ENCODE measurements around the gene DBR1. TPM values are rescaled to one million over a fixed set of nuclear protein-coding genes. Genes with fewer than 3 reads are reported as not detected.
A peak's percentile ranks its signal among the peaks of the same experiment; 100 is the strongest.

The DBR1 gene
- total and polyA plus RNA-seq, 2 of the 4 experiments (the other 2 are of a cell fraction): 7.6 to 12.5 TPM

GRCh38 chr3:138114988-138115971 lies 59.4 kb downstream of the DBR1 start, which contains the start of gene DZIP1L:
Gene DZIP1L, minus strand, starts transcription at chr3:138115608. Its CDS starts 11,637 bp downstream, at chr3:138103971.
- intact Hi-C loops (cut with micrococcal nuclease): loop anchor here (5.0 kb wide), 1 partner anchor 33 kb away; no protein-coding TSS in a partner anchor
- CTCF ChIA-PET: interaction anchor here (0.6 to 1.6 kb wide), 5 partner anchors 25 to 110 kb away, joined by 3 read pairs; no protein-coding TSS in a partner anchor
- TF ChIP-seq BHLHE40 (IDR thresholded peaks at IDR 0.05; ENCODE audit: low read depth, low read length) (peak; percentile 35; the same call in 1 of the 2 replicates), NFE2L2 (IDR thresholded peaks at IDR 0.05; ENCODE audit: low read depth, low read length) (no peak), CHD1 (IDR thresholded peaks at IDR 0.05; ENCODE audit: low read depth, low read length) (no peak), USF2 (IDR thresholded peaks at IDR 0.05; ENCODE audit: low read depth, low read length) (no peak), MAZ (IDR thresholded peaks at IDR 0.05; ENCODE audit: borderline replicate concordance, low read depth, low read length) (peak; percentile 34; the same call in 1 of the 2 replicates), MAFK (IDR thresholded peaks at IDR 0.05; ENCODE audit: low read depth, low read length) (no peak), CTCF (conservative IDR thresholded peaks at IDR 0.05; ENCODE audit: low read depth, low read length) (peak; percentile 50), RFX5 (IDR thresholded peaks at IDR 0.05; ENCODE audit: low read depth, low read length) (no peak), SMC3 (IDR thresholded peaks at IDR 0.05; ENCODE audit: low read depth, low read length) (no peak; the same call in 1 of the 2 replicates), ELK1 (IDR thresholded peaks at IDR 0.05; ENCODE audit: borderline replicate concordance, low read depth, low read length) (no peak), RCOR1 (IDR thresholded peaks at IDR 0.05; ENCODE audit: insufficient replicate concordance, low read length) (peak; percentile 41), POLR2A (IDR thresholded peaks at IDR 0.05; ENCODE audit: low read depth, low read length) (peak; percentile 76)

More at GRCh38 chr3:138114988-138115971, 59.4 kb downstream of the DBR1 start, which contains the start of gene DZIP1L:
- ATAC-seq (ENCODE audit: low read depth) (peak; percentile 83), DNase-seq (peak; percentile 70)
- peak within 1 kb of the TSS; percentile 95 for H2BK120ac ChIP-seq (ENCODE audit: low read depth, low read length)
- BruUV-seq (replicated peaks): no TSS peak
- H3K18ac ChIP-seq (ENCODE audit: low read depth, low read length): peak within 1 kb of the TSS; percentile 91
- peak within 1 kb of the TSS; percentile 98 for H2AK5ac ChIP-seq (ENCODE audit: low read depth, low read length)
- peak within 1 kb of the TSS; percentile 96 for H3K56ac ChIP-seq (ENCODE audit: extremely low read depth, insufficient read depth, low read length)
- peak within 1 kb of the TSS; percentile 95 for H3K4me2 ChIP-seq (ENCODE audit: low read depth, low read length)
- H4K91ac ChIP-seq (ENCODE audit: insufficient read depth, low read depth, low read length): peak within 1 kb of the TSS; percentile 95
- H3K9me3 ChIP-seq (ENCODE audit: control insufficient read depth, insufficient read depth, low read length): no peaks in the 10 kb centered on the region
- peaks cover 17 to 37% of the 10 kb centered on the region in 2 experiments for H3K79me1 ChIP-seq (ENCODE audit: low read depth in 1 of 2, low read length in 2 of 2)
- peaks cover 5% of the 10 kb centered on the region for H3K4me1 ChIP-seq (ENCODE audit: control insufficient read depth, insufficient read depth, low read length)
- H3K9me1 ChIP-seq (ENCODE audit: insufficient read depth, low read length): peaks cover 8% of the 10 kb centered on the region
- dilution Hi-C loops (cut with HindIII; ENCODE audit: low sequenced_read_pairs, unreplicated experiment): no loop called here
- H4K8ac ChIP-seq (ENCODE audit: low read depth in 2 of 2, low read length in 2 of 2): peak within 1 kb of the TSS; percentile 86 to 98
- peak within 1 kb of the TSS; percentile 75 for H2BK20ac ChIP-seq (ENCODE audit: low read depth, low read length)
- WGBS, 2 experiments (ENCODE audit: extremely low coverage in 2 of 2, insufficient read length in 1 of 2): 3% methylated on average over 24 of the region's 86 CpGs; no CpG with 5 or more reads in 1 of the 2 experiments
- peak within 1 kb of the TSS; percentile 98 for H3K23ac ChIP-seq (ENCODE audit: low read depth, low read length)
- peak within 1 kb of the TSS; percentile 96 for H2AFZ ChIP-seq (replicated peaks; ENCODE audit: low read length, poor library complexity)
- H2AK9ac ChIP-seq (replicated peaks; ENCODE audit: low read depth, low read length, poor library complexity): peak within 1 kb of the TSS; percentile 95
- H2BK15ac ChIP-seq (ENCODE audit: low read depth, low read length): peak within 1 kb of the TSS; percentile 67; the same call in 1 of the 3 replicates
- peaks cover 2% of the 10 kb centered on the region for H3K36me3 ChIP-seq (ENCODE audit: control insufficient read depth, insufficient read depth, low read length)
- H3K14ac ChIP-seq (replicated peaks; ENCODE audit: low read depth, low read length): peak within 1 kb of the TSS; percentile 100
- H3K9ac ChIP-seq (ENCODE audit: low read depth, low read length): peak within 1 kb of the TSS; percentile 100
- H4K20me1 ChIP-seq (ENCODE audit: insufficient read depth, low read length): peaks cover 7% of the 10 kb centered on the region; the same call in 1 of the 2 replicates
- no peaks in the 10 kb centered on the region for H3K27me3 ChIP-seq (ENCODE audit: control insufficient read depth, insufficient read depth, low read length)
- POLR2A ChIA-PET (ENCODE audit: unreplicated experiment): interaction anchor here (0.6 to 1.1 kb wide), 3 partner anchors 21 to 56 kb away, joined by 3 to 5 read pairs (median 3); no protein-coding TSS in a partner anchor
- peak within 1 kb of the TSS; percentile 98 for H3K4ac ChIP-seq (ENCODE audit: low read depth, low read length)
- in situ Hi-C loops (cut with MboI; ENCODE audit: low sequenced_read_pairs): loop anchor here (5.0 kb wide), 1 partner anchor 48 kb away; no protein-coding TSS in a partner anchor
- H2BK5ac ChIP-seq (ENCODE audit: low read depth, low read length, poor library complexity, severe bottlenecking): peak within 1 kb of the TSS; percentile 98
- H3K27ac ChIP-seq (ENCODE audit: insufficient read depth, low read length): peak within 1 kb of the TSS; percentile 96
- H3K4me3 ChIP-seq (ENCODE audit: insufficient read depth, low read depth, low read length): peak within 1 kb of the TSS; percentile 74
- peak within 1 kb of the TSS; percentile 99 for H4K5ac ChIP-seq (ENCODE audit: low read depth, low read length)
